Parathyroid adenoma (tissue), 2 donors: ENCODE results near the gene ANO4.

Source experiments
- H2AFZ ChIP-seq: fragments of 300-600 bp; sonication (generic); one replicate; pipeline ENCODE4 v1.7.0; 2017; ENCODE audit warnings: antibody characterized with exemption, mild to moderate bottlenecking
- H3K27ac ChIP-seq: fragments of 300-600 bp; sonication (generic); one replicate; pipeline ENCODE4 v1.7.0; 2017
- H3K27me3 ChIP-seq: fragments of 300-600 bp; sonication (generic); one replicate; pipeline ENCODE4 v1.7.0; 2017; ENCODE audit warnings: low read length; ENCODE audit not compliant: control insufficient read depth, insufficient read depth
- H3K36me3 ChIP-seq: fragments of 300-600 bp; sonication (generic); one replicate; pipeline ENCODE4 v1.7.0; 2017; ENCODE audit warnings: low read length; ENCODE audit not compliant: control insufficient read depth, insufficient read depth
- H3K4me1 ChIP-seq: fragments of 300-600 bp; sonication (generic); one replicate; pipeline ENCODE4 v1.7.0; 2017; ENCODE audit warnings: control low read depth
- H3K4me2 ChIP-seq: fragments of 300-600 bp; sonication (generic); one replicate; pipeline ENCODE4 v1.7.0; 2017; ENCODE audit warnings: low read length
- H3K4me3 ChIP-seq: fragments of 300-600 bp; sonication (generic); one replicate; pipeline ENCODE4 v1.7.0; 2017; ENCODE audit warnings: low read depth, low read length
- H3K79me2 ChIP-seq: fragments of 300-600 bp; sonication (generic); one replicate; pipeline ENCODE4 v1.7.0; 2017; ENCODE audit warnings: control low read depth
- H3K9ac ChIP-seq: fragments of 300-600 bp; sonication (generic); one replicate; pipeline ENCODE4 v1.7.0; 2017; ENCODE audit warnings: mild to moderate bottlenecking
- H3K9me3 ChIP-seq: fragments of 300-600 bp; sonication (generic); one replicate; pipeline ENCODE4 v1.7.0; 2017; ENCODE audit warnings: low read length; ENCODE audit not compliant: control insufficient read depth
- CTCF ChIP-seq: fragments of 300-600 bp; sonication (generic); IDR thresholded peaks from one replicate; pipeline ENCODE4 v1.7.0; 2017; ENCODE audit warnings: antibody characterized with exemption, mild to moderate bottlenecking
- donor health status: primary hyperparathyroidism.

Gene ANO4

GRCh38 chr12:101107032-101107763, 312.6 kb downstream of the ANO4 start:
- no peak overlapping the region for H3K4me3 ChIP-seq
- H3K27ac ChIP-seq, result no peak overlapping the region
- H3K36me3 ChIP-seq, result no peaks in the 10 kb centered on the region
- no peaks in the 10 kb centered on the region for H3K9me3 ChIP-seq
- no peak overlapping the region for H2AFZ ChIP-seq
- TF ChIP-seq CTCF, result no peak
- no peaks in the 10 kb centered on the region for H3K27me3 ChIP-seq
- H3K4me1 ChIP-seq, result no peaks in the 10 kb centered on the region
- H3K4me2 ChIP-seq, result no peak overlapping the region
- H3K9ac ChIP-seq, result no peak overlapping the region
- H3K79me2 ChIP-seq, result no peaks in the 10 kb centered on the region

- Histone ChIP-seq H3K27me3 (no peaks in the 10 kb centered on the region), H3K36me3 (no peaks in the 10 kb centered on the region), H3K9me3 (no peaks in the 10 kb centered on the region), H3K4me1 (no peaks in the 10 kb centered on the region), H3K27ac (no peak overlapping the region), H3K4me3 (no peak overlapping the region), H2AFZ (no peak overlapping the region), H3K79me2 (no peaks in the 10 kb centered on the region), H3K4me2 (no peak overlapping the region), H3K9ac (no peak overlapping the region)
- TF ChIP-seq CTCF, result no peak
Measured at GRCh38 chr12:101108130-101108529, 313.6 kb downstream of the ANO4 start.

GRCh38 chr12:101110866-101111265, 316.3 kb downstream of the ANO4 start:
- no peak overlapping the region for H2AFZ ChIP-seq
- H3K4me1 ChIP-seq, result no peaks in the 10 kb centered on the region
- no peak for TF ChIP-seq CTCF
- H3K4me3 ChIP-seq, result no peak overlapping the region
- H3K9ac ChIP-seq, result no peak overlapping the region
- H3K36me3 ChIP-seq, result no peaks in the 10 kb centered on the region
- H3K79me2 ChIP-seq, result no peaks in the 10 kb centered on the region
- H3K9me3 ChIP-seq, result no peaks in the 10 kb centered on the region
- no peak overlapping the region for H3K4me2 ChIP-seq
- H3K27ac ChIP-seq, result no peak overlapping the region
- H3K27me3 ChIP-seq, result no peaks in the 10 kb centered on the region

- Histone ChIP-seq H3K9ac (no peak overlapping the region), H2AFZ (no peak overlapping the region), H3K4me3 (no peak overlapping the region), H3K4me1 (no peaks in the 10 kb centered on the region), H3K36me3 (no peaks in the 10 kb centered on the region), H3K79me2 (no peaks in the 10 kb centered on the region), H3K27me3 (no peaks in the 10 kb centered on the region), H3K9me3 (no peaks in the 10 kb centered on the region), H3K27ac (no peak overlapping the region), H3K4me2 (no peak overlapping the region)
- no peak for TF ChIP-seq CTCF
Measured at GRCh38 chr12:101111441-101111840, 316.9 kb downstream of the ANO4 start.

- H3K9me3 ChIP-seq, result no peaks in the 10 kb centered on the region
- no peak for TF ChIP-seq CTCF
Measured at GRCh38 chr12:101115326-101115725, 320.8 kb downstream of the ANO4 start.

More at GRCh38 chr12:101115326-101115725, 320.8 kb downstream of the ANO4 start:
- H3K79me2 ChIP-seq, result no peaks in the 10 kb centered on the region
- no peak overlapping the region for H3K4me2 ChIP-seq
- no peaks in the 10 kb centered on the region for H3K4me1 ChIP-seq
- no peak overlapping the region for H3K4me3 ChIP-seq
- no peaks in the 10 kb centered on the region for H3K36me3 ChIP-seq
- no peaks in the 10 kb centered on the region for H3K27me3 ChIP-seq
- H3K9ac ChIP-seq, result no peak overlapping the region
- H3K27ac ChIP-seq, result no peak overlapping the region
- no peak overlapping the region for H2AFZ ChIP-seq
